H1 (cell line): ENCODE results near the gene PDZRN4. TPM values are rescaled to one million over a fixed set of nuclear protein-coding genes. Genes with fewer than 3 reads are reported as not detected.

ENCODE experiments used
- CTCF ChIA-PET: fragments of 300-600 bp; sonication (Branson Sonifier 250); formaldehyde crosslinking; loops from one replicate; lab custom pipeline; 2021; ENCODE audit not compliant: partially characterized antibody; lab: Charles Lee
- POLR2A ChIA-PET: fragments of 300-600 bp; sonication (Branson Sonifier 250); formaldehyde crosslinking; loops from one replicate; lab custom pipeline; 2021; ENCODE audit warnings: inconsistent platforms; ENCODE audit not compliant: partially characterized antibody; lab: Charles Lee
- DNase-seq, 2 experiments: peaks; one replicate each; pipeline versions ENCODE4 v3.0.0 to v3.0.0-alpha.2; 2010 to 2022; ENCODE audit warnings: low spot score in 2 of 2, low read depth in 1 of 2, mixed read lengths in 1 of 2
- FAIRE-seq: peaks from 2 replicates; lab custom pipeline; 2011; peaks lifted over from hg19 to GRCh38; lab: Jason Lieb, UNC
- H2AFZ ChIP-seq: 2 replicates; pipeline ENCODE4 v1.8.1; 2012; ENCODE audit warnings: low read length, inconsistent platforms
- H2AK5ac ChIP-seq: 2 replicates; pipeline ENCODE4 v1.6.1; 2013; ENCODE audit warnings: low read depth, low read length
- H2BK120ac ChIP-seq: replicated peaks from 2 replicates; pipeline ENCODE3; 2013; ENCODE audit warnings: low read depth, low read length, inconsistent platforms
- H2BK12ac ChIP-seq: 2 replicates; pipeline ENCODE4 v1.6.1; 2013; ENCODE audit warnings: low read depth, low read length
- H2BK15ac ChIP-seq: 2 replicates; pipeline ENCODE4 v1.6.1; 2013; ENCODE audit warnings: low read length
- H2BK20ac ChIP-seq: 2 replicates; pipeline ENCODE4 v1.6.1; 2013; ENCODE audit warnings: low read length
- H2BK5ac ChIP-seq: 2 replicates; pipeline ENCODE4 v1.6.1; 2013; ENCODE audit warnings: low read depth, low read length
- H3K14ac ChIP-seq: 2 replicates; pipeline ENCODE4 v1.6.1; 2013; ENCODE audit warnings: inconsistent platforms; ENCODE audit not compliant: insufficient read length
- H3K18ac ChIP-seq: 2 replicates; pipeline ENCODE4 v1.6.1; 2013; ENCODE audit warnings: low read length; ENCODE audit errors: extremely low read depth
- H3K23ac ChIP-seq: 2 replicates; pipeline ENCODE4 v1.6.1; 2013; ENCODE audit warnings: inconsistent platforms; ENCODE audit not compliant: insufficient read length
- H3K23me2 ChIP-seq: 2 replicates; pipeline ENCODE4 v1.6.1; 2013; ENCODE audit warnings: low read depth, low read length
- H3K27ac ChIP-seq: 2 replicates; pipeline ENCODE4 v1.6.1; 2011; ENCODE audit warnings: low read depth, low read length, inconsistent platforms
- H3K27me3 ChIP-seq, 4 experiments: replicated peaks in 1 of 4; 1 replicate in 1 of 4; 2 replicates in 3 of 4; pipeline versions ENCODE4 v1.6.1 to v1.8.1; 2011 to 2013; ENCODE audit warnings: low read length in 3 of 4, mild to moderate bottlenecking in 3 of 4, inconsistent platforms in 2 of 4, mixed read lengths in 2 of 4, moderate library complexity in 1 of 4; ENCODE audit not compliant: control insufficient read depth in 3 of 4, insufficient read depth in 3 of 4; ENCODE audit errors: extremely low read depth in 1 of 4
- H3K36me3 ChIP-seq, 4 experiments: 2 replicates each; pipeline versions ENCODE4 v1.6.1 to v1.8.1; 2011 to 2013; ENCODE audit warnings: mild to moderate bottlenecking in 4 of 4, low read length in 3 of 4, moderate library complexity in 2 of 4, control low read depth in 1 of 4, inconsistent platforms in 1 of 4; ENCODE audit not compliant: insufficient read depth in 4 of 4, control insufficient read depth in 2 of 4
- H3K4ac ChIP-seq: replicated peaks from 2 replicates; pipeline ENCODE3; 2013; ENCODE audit warnings: low read length, low read depth, mixed read lengths, inconsistent platforms; ENCODE audit not compliant: insufficient read length
- H3K4me1 ChIP-seq, 4 experiments: replicated peaks in 1 of 4; 1 replicate in 1 of 4; 2 replicates in 3 of 4; pipeline versions ENCODE4 v1.6.1 to v1.8.1; 2011 to 2013; ENCODE audit warnings: low read length in 3 of 4, inconsistent platforms in 2 of 4, mixed read lengths in 1 of 4; ENCODE audit not compliant: insufficient read depth in 4 of 4, control insufficient read depth in 3 of 4
- H3K4me2 ChIP-seq, 2 experiments: 2 replicates each; pipeline versions ENCODE4 v1.6.1 to v1.8.1; 2011 to 2013; ENCODE audit warnings: low read depth in 2 of 2, low read length in 2 of 2, control low read depth in 1 of 2, inconsistent platforms in 1 of 2, mild to moderate bottlenecking in 1 of 2; ENCODE audit not compliant: insufficient read depth in 1 of 2
- H3K4me3 ChIP-seq, 4 experiments: fragments of 200-600, 300-600 bp in 1 of 4; sonication (generic), shearing (Covaris generic), sonication (Bioruptor Twin) in 1 of 4; 2 replicates each; pipeline versions ENCODE4 v1.5.1 to v1.8.1; 2011 to 2016; ENCODE audit warnings: low read length in 4 of 4, low read depth in 3 of 4, control low read depth in 2 of 4, inconsistent platforms in 2 of 4, mild to moderate bottlenecking in 2 of 4, mixed read lengths in 1 of 4, moderate library complexity in 1 of 4; ENCODE audit not compliant: insufficient read depth in 2 of 4; ENCODE audit errors: extremely low read depth in 1 of 4
- H3K56ac ChIP-seq: replicated peaks from 2 replicates; pipeline ENCODE3; 2013; ENCODE audit warnings: low read depth, mild to moderate bottlenecking, mixed read lengths, low read length, inconsistent platforms; ENCODE audit not compliant: insufficient read length
- H3K79me1 ChIP-seq: 2 replicates; pipeline ENCODE4 v1.6.1; 2013; ENCODE audit warnings: low read depth, low read length, control low read depth
- H3K79me2 ChIP-seq, 2 experiments: 2 replicates each; pipeline versions ENCODE4 v1.6.1 to v1.8.1; 2012 to 2013; ENCODE audit warnings: low read length in 2 of 2, mild to moderate bottlenecking in 2 of 2, inconsistent platforms in 1 of 2; ENCODE audit not compliant: insufficient read depth in 2 of 2, control insufficient read depth in 1 of 2
- H3K9ac ChIP-seq, 4 experiments: replicated peaks in 1 of 4; 1 replicate in 1 of 4; 2 replicates in 3 of 4; pipeline versions ENCODE4 v1.6.1 to v1.8.1; 2011 to 2013; ENCODE audit warnings: low read depth in 3 of 4, low read length in 3 of 4, control low read depth in 2 of 4, mild to moderate bottlenecking in 2 of 4, moderate library complexity in 2 of 4, inconsistent platforms in 1 of 4; ENCODE audit errors: extremely low read depth in 1 of 4
- H3K9me3 ChIP-seq, 2 experiments: 2 replicates each; pipeline versions ENCODE4 v1.6.1 to v1.8.1; 2012 to 2013; ENCODE audit warnings: mild to moderate bottlenecking in 2 of 2, moderate library complexity in 2 of 2, control low read depth in 1 of 2, inconsistent platforms in 1 of 2, low read depth in 1 of 2, low read length in 1 of 2, mixed read lengths in 1 of 2; ENCODE audit not compliant: insufficient read depth in 2 of 2
- H4K20me1 ChIP-seq, 2 experiments: replicated peaks in 1 of 2; 2 replicates each; pipeline versions ENCODE3 to v1.8.1; 2011 to 2013; ENCODE audit warnings: inconsistent platforms in 2 of 2, low read length in 2 of 2, mild to moderate bottlenecking in 1 of 2; ENCODE audit not compliant: insufficient read depth in 2 of 2, control insufficient read depth in 1 of 2
- H4K5ac ChIP-seq: 2 replicates; pipeline ENCODE4 v1.6.1; 2013; ENCODE audit warnings: low read length, low read depth, mixed read lengths, inconsistent platforms; ENCODE audit not compliant: insufficient read length
- H4K8ac ChIP-seq: 2 replicates; pipeline ENCODE4 v1.8.0; 2013; ENCODE audit warnings: mild to moderate bottlenecking, moderate library complexity, low read length, inconsistent platforms; ENCODE audit not compliant: insufficient read depth; ENCODE audit errors: extremely low read depth
- H4K91ac ChIP-seq: replicated peaks from 2 replicates; pipeline ENCODE3; 2013; ENCODE audit warnings: low read length, mixed read lengths, inconsistent platforms; ENCODE audit not compliant: insufficient read length
- BCL11A ChIP-seq, 2 experiments: IDR thresholded peaks; one replicate each; pipeline ENCODE4 v1.6.1; 2011; ENCODE audit warnings: low read depth in 2 of 2, low read length in 2 of 2, mild to moderate bottlenecking in 2 of 2
- CEBPB ChIP-seq: IDR thresholded peaks from 2 replicates; pipeline ENCODE4 v1.6.1; 2012; ENCODE audit warnings: low read depth, low read length
- KDM4A ChIP-seq: IDR thresholded peaks from one replicate; pipeline ENCODE4 v1.7.1; 2012; ENCODE audit warnings: low read depth, mild to moderate bottlenecking, moderate library complexity, low read length, inconsistent platforms; ENCODE audit not compliant: severe bottlenecking
- RFX5 ChIP-seq: IDR thresholded peaks from 2 replicates; pipeline ENCODE4 v1.6.1; 2011; ENCODE audit warnings: low read depth, low read length, improper control_type of control experiment, borderline replicate concordance
- WGBS, 2 experiments: shearing (Covaris generic) in 1 of 2; methylation state at CpG; one replicate each; pipeline versions ENCODE4 v1.1.6 to v1.1.7; 2013 to 2015; ENCODE audit warnings: low lambda C conversion rate in 2 of 2, mixed read lengths in 2 of 2, inconsistent platforms in 1 of 2, low coverage in 1 of 2, missing lambda C conversion rate in 1 of 2; ENCODE audit not compliant: insufficient replicate concordance in 2 of 2, insufficient coverage in 1 of 2, insufficient read length in 1 of 2; ENCODE audit errors: extremely low coverage in 1 of 2, missing lambda C conversion rate in 1 of 2; 5-methylcytosine and 5-hydroxymethylcytosine counted together
- polyA plus RNA-seq, 7 experiments: library from polyadenylated mRNA; depleted of rRNA in 3 of 7; stranded (reverse) in 5 of 7; unstranded in 2 of 7; fragments of >200 nt in 5 of 7; fragments of 200-250 nt in 2 of 7; gene quantifications; 1 replicate in 5 of 7; 2 replicates in 1 of 7; 4 replicates in 1 of 7; pipeline versions ENCODE4 v1.2.1 to v1.2.3, GENCODE V29; 2011 to 2013; ENCODE audit warnings: missing spikeins in 2 of 7, mixed read lengths in 2 of 7
- total RNA-seq: library from RNA; stranded (reverse); fragmentation: NEBNext Ultra II Directional; extraction: Animal tissue kit (Norgen Biotek cat#: 25700); gene quantifications from 2 replicates; pipeline ENCODE4 v1.2.1, GENCODE V29; 2021

The PDZRN4 gene
- total and polyA plus RNA-seq, 2 of the 8 experiments (the other 6 are each of a cell fraction or from before 2014, with no cell fraction given): not detected

DNA sequence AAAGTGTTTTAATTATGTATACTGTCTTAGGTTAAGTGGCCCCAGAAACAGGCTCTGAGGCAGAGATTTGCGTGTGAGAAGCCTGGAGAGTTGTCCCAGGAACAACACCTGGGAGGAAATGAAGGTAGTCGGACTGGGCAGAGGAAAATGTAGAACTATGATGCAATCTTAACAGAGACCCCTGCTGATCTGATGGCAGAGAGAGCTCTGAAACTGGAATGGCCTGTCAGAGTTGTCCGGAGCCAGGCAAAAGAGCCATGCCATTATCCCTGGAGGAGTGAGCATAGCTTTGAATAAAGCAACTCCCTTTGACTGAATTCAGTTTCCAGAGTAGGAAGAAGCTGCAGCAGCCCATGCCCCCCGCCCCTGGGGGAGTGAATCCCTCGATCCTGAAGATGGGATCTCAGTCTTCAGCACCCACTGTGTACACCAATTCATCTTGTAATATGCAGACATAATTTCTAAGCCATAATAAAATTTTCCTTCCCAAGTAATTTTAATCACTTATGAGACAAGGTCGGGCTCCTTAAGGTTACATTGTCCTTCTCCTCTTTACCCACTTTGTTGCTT is 264.8 kb downstream of the PDZRN4 start:
- TF ChIP-seq CEBPB (peak; percentile 84), KDM4A (no peak), RFX5 (no peak), BCL11A (IDR thresholded peaks at IDR 0.05; ENCODE audit: low read depth in 2 of 2, low read length in 2 of 2) (no peak)
- Histone ChIP-seq H3K27ac (no peak overlapping the region), H3K9ac (no peak overlapping the region), H3K14ac (no peak overlapping the region), H2BK120ac (no peak overlapping the region), H2BK12ac (no peak overlapping the region), H2AK5ac (no peak overlapping the region), H4K91ac (no peak overlapping the region), H4K8ac (no peak overlapping the region), H3K36me3 (no peaks in the 10 kb centered on the region), H3K4me1 (no peaks in the 10 kb centered on the region), H4K20me1 (no peaks in the 10 kb centered on the region), H3K4ac (no peak overlapping the region), H3K18ac (no peak overlapping the region), H2BK15ac (no peak overlapping the region), H2BK5ac (no peak overlapping the region), H2AFZ (no peak overlapping the region), H3K4me2 (no peak overlapping the region), H3K23me2 (no peaks in the 10 kb centered on the region), H3K27me3 (no peaks in the 10 kb centered on the region), H4K5ac (no peak overlapping the region), H3K79me2 (no peaks in the 10 kb centered on the region), H3K79me1 (no peaks in the 10 kb centered on the region), H2BK20ac (no peak overlapping the region), H3K56ac (no peak overlapping the region), H3K9me3 (no peaks in the 10 kb centered on the region), H3K23ac (no peak overlapping the region), H3K4me3 (no peak overlapping the region)
- DNase-seq (no peak), FAIRE-seq (no peak)
- ChIA-PET POLR2A (no interaction called here), CTCF (no interaction called here)
- WGBS, 2 experiments: 81% methylated on average over 6 of the region's 6 CpGs; no CpG with 5 or more reads in 1 of the 2 experiments
